GM13976 (cell line): ENCODE data around the gene CARS2.
"Not testable (repeated sequence)": the region's sequence is repeated elsewhere in the genome, so short reads cannot be mapped to it uniquely, and the experiment has no call there.

ENCODE experiments used
- DNase-seq: peaks from one replicate; pipeline ENCODE4 v3.0.0; 2012; ENCODE audit warnings: low spot score
- CTCF ChIP-seq: IDR thresholded peaks from 2 replicates; pipeline ENCODE4 v1.5.1; 2012; ENCODE audit warnings: borderline replicate concordance, mild to moderate bottlenecking; ENCODE audit not compliant: insufficient read depth; ENCODE audit errors: extremely low read depth, missing control alignments, control extremely low read depth
- in situ Hi-C: fragments of 300-500 bp; cut with MboI; formaldehyde crosslinking; loops from one replicate; pipeline ENCODE4 v1.12.0; 2022; ENCODE audit warnings: low sequenced_read_pairs, mixed read lengths, inconsistent platforms; ENCODE audit not compliant: unreplicated experiment

CARS2 gene

GRCh38 chr13:110635405-110636002, 70.4 kb downstream of the CARS2 start:
- no peak for TF ChIP-seq CTCF
- in situ Hi-C loops: no loop called here
- DNase-seq: no peak

- in situ Hi-C loops: no loop called here
- no peak for DNase-seq
- no peak for TF ChIP-seq CTCF
Measured at GRCh38 chr13:110634558-110634957, 71.4 kb downstream of the CARS2 start.

- TF ChIP-seq CTCF: no peak
- in situ Hi-C loops: no loop called here
Measured at GRCh38 chr13:110633776-110634175, 72.1 kb downstream of the CARS2 start.

GRCh38 chr13:110632255-110632654, 73.7 kb downstream of the CARS2 start:
- in situ Hi-C loops: not testable (repeated sequence)

More at GRCh38 chr13:110633776-110634175, 72.1 kb downstream of the CARS2 start:
- no peak for DNase-seq

GRCh38 chr13:110630566-110631119, 75.3 kb downstream of the CARS2 start:
- no peak for TF ChIP-seq CTCF
- in situ Hi-C loops: no loop called here
- DNase-seq: no peak

More at GRCh38 chr13:110632255-110632654, 73.7 kb downstream of the CARS2 start:
- DNase-seq: not testable (repeated sequence)

- in situ Hi-C loops: no loop called here
Measured at GRCh38 chr13:110629735-110630134, 76.2 kb downstream of the CARS2 start.

More at GRCh38 chr13:110629735-110630134, 76.2 kb downstream of the CARS2 start:
- DNase-seq: no peak
- TF ChIP-seq CTCF: no peak
